MV-4-11 (cell line): Measurements from ENCODE around the gene ZNF277.
"Not testable (repeated sequence)": the region's sequence is repeated elsewhere in the genome, so short reads cannot be mapped to it uniquely, and the experiment has no call there.

Experiments
- DNase-seq: peaks from one replicate; lab custom pipeline; 2025; lab: John Stamatoyannopoulos, UW

ZNF277 gene

GRCh38 chr7:112293416-112293815, 86.9 kb downstream of the ZNF277 start:
- DNase-seq, result no peak

GRCh38 chr7:112296432-112296831, 89.9 kb downstream of the ZNF277 start:
- DNase-seq, result no peak

GRCh38 chr7:112297681-112298080, 91.2 kb downstream of the ZNF277 start:
- DNase-seq, result no peak

- DNase-seq, result no peak
Measured at GRCh38 chr7:112298543-112299100, 92.1 kb downstream of the ZNF277 start.

GRCh38 chr7:112300072-112300471, 93.6 kb downstream of the ZNF277 start:
- DNase-seq, result no peak

- DNase-seq, result no peak
Measured at GRCh38 chr7:112300831-112301407, 94.4 kb downstream of the ZNF277 start.

- no peak for DNase-seq
Measured at GRCh38 chr7:112302566-112302965, 96.1 kb downstream of the ZNF277 start.

GRCh38 chr7:112306903-112307302, 100.4 kb downstream of the ZNF277 start:
- DNase-seq, result no peak

GRCh38 chr7:112307506-112307905, 101.0 kb downstream of the ZNF277 start:
- DNase-seq, result no peak

- no peak for DNase-seq
Measured at GRCh38 chr7:112308974-112309373, 102.5 kb downstream of the ZNF277 start.

GRCh38 chr7:112316803-112317202, 110.3 kb downstream of the ZNF277 start:
- DNase-seq, result not testable (repeated sequence)

- DNase-seq, result no peak
Measured at GRCh38 chr7:112322070-112322469, 115.6 kb downstream of the ZNF277 start.

- DNase-seq, result no peak
Measured at GRCh38 chr7:112327566-112327965, 121.1 kb downstream of the ZNF277 start.

GRCh38 chr7:112331492-112331891, 125.0 kb downstream of the ZNF277 start:
- no peak for DNase-seq

- DNase-seq, result no peak
Measured at GRCh38 chr7:112334366-112334765, 127.9 kb downstream of the ZNF277 start.

GRCh38 chr7:112336261-112336660, 129.8 kb downstream of the ZNF277 start:
- DNase-seq, result no peak

- no peak for DNase-seq
Measured at GRCh38 chr7:112336936-112337576, 130.6 kb downstream of the ZNF277 start.

- no peak for DNase-seq
Measured at GRCh38 chr7:112337892-112338291, 131.4 kb downstream of the ZNF277 start.

GRCh38 chr7:112338786-112339185, 132.3 kb downstream of the ZNF277 start:
- no peak for DNase-seq

- DNase-seq, result no peak
Measured at GRCh38 chr7:112341464-112341863, 135.0 kb downstream of the ZNF277 start.

GRCh38 chr7:112346381-112347060, 140.0 kb downstream of the ZNF277 start:
- no peak for DNase-seq

- no peak for DNase-seq
Measured at GRCh38 chr7:112347088-112347487, 140.6 kb downstream of the ZNF277 start.

GRCh38 chr7:112350585-112350984, 144.1 kb downstream of the ZNF277 start:
- no peak for DNase-seq
